ENCODE results near the gene R3HDM4. TPM values are rescaled to one million over a fixed set of nuclear protein-coding genes. Genes with fewer than 3 reads are reported as not detected.
"Not testable (repeated sequence)": the region's sequence is repeated elsewhere in the genome, so short reads cannot be mapped to it uniquely, and the experiment has no call there.

R3HDM4 gene
- total RNA-seq, 1 donor = 134 TPM

DNA sequence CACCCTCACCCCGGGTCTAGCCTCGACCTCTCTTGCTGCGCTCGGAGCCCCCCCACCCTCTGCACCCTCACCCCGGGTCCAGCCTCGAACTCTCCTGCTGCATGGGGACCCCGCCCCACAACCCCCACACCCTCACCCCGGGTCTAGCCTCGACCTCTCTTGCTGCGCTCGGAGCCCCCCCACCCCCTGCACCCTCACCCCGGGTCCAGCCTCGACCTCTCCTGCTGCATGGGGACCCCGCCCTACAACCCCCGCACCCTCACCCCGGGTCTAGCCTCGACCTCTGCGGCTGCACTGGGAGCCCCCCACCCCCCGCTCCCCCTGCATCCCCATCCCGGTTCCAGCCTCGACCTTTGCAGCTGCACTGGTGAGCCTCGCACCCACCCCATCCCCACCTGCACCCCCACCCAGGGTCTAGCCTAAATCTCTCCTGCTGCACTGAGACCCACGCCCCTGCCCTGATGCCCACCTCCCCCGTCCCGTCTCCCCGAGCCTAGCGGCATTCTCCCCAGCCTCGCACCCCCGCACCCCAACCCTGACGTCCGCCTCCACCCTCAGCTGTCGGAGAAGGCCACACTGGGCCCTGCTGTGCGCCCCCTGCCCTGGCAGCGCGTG, 51.8 kb downstream of the R3HDM4 start:
- Histone ChIP-seq H3K4me1 (ENCODE audit: insufficient read depth, low read length) (peaks cover 51% of the 10 kb centered on the region), H3K4me3 (ENCODE audit: low read length) (no peak overlapping the region), H3K27me3 (ENCODE audit: insufficient read depth, low read length) (no peaks in the 10 kb centered on the region), H3K9me3 (ENCODE audit: low read depth, low read length) (no peaks in the 10 kb centered on the region)

DNA sequence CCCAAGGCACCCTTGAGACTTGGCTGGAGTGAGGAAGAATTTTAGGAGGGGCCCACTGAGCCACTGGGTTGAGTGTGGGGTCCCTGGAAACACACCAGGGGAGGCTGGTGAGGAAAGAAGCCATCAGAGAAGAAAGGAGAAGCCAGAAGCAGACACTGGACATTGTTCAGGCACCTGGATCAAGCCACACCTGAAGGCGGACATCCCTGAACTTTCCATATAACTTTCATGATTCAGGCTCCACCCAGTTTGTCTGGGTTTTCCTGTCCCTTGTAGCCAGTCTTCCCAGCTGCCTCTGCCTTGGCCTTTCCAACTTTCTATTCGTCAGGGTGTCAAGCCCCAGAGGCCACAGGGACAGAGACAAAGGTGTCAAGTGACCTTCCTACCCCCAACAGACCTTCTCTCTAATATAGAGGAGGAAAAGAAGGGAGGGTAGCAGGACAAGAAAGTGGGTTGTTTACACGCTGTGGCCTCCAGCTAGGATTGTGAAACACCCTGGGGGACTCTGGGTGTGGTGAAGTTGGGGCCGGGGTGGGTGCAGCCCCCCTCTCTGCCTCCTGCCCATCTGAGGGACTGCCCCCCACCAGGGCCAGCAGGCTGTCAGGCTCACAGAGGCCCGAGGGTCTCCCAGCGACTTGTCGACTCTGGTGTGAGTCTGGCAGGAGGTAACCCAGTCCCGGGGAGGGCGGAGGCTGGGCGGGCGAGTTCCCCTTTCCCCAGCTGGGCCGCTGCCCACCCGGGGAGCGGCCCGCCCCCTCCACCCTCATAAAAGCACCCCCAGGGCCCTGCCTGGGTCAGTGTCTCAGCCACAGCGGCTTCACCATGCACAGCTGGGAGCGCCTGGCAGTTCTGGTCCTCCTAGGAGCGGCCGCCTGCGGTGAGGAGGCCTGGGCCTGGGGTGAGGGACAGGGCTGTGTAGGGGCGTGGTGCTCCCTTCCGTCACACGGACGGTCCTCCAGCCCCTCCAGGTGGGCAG, 53.9 kb downstream of the R3HDM4 start, which contains the start of gene CFD:
Gene CFD (plus strand): TSS at position 797 of the 976 bp plus-strand sequence. CDS start 26 bp downstream, at position 823.
- H3K4me1 ChIP-seq (ENCODE audit: insufficient read depth, low read length) = peaks cover 49% of the 10 kb centered on the region
- no peaks in the 10 kb centered on the region for H3K9me3 ChIP-seq (ENCODE audit: low read depth, low read length)
- peak within 1 kb of the TSS; percentile 38 for H3K4me3 ChIP-seq (ENCODE audit: low read length)
- no peaks in the 10 kb centered on the region for H3K27me3 ChIP-seq (ENCODE audit: insufficient read depth, low read length)

DNA sequence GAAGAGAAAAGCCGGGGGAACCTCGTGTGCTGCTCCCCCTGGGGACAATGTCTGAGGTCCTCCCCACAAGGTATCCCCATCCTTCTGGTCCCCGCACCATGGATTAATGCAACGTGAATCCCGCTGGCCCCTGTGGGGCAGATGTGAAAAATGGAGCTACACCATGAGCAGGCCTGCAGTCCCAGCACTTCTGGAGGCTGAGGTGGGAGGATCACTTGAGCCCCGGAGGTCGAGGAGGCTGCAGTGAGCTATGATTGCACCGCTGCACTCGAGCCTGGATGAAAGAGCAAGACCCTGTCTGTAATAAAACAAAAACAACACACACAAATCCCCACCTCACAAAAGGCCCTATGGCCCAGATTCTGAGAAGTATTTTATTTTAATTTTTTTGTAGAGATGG, 54.7 kb downstream of the R3HDM4 start:
- Histone ChIP-seq H3K27me3 (ENCODE audit: insufficient read depth, low read length) (no peaks in the 10 kb centered on the region), H3K4me3 (ENCODE audit: low read length) (no peak overlapping the region), H3K9me3 (ENCODE audit: low read depth, low read length) (no peaks in the 10 kb centered on the region), H3K4me1 (ENCODE audit: insufficient read depth, low read length) (peaks cover 41% of the 10 kb centered on the region)

DNA sequence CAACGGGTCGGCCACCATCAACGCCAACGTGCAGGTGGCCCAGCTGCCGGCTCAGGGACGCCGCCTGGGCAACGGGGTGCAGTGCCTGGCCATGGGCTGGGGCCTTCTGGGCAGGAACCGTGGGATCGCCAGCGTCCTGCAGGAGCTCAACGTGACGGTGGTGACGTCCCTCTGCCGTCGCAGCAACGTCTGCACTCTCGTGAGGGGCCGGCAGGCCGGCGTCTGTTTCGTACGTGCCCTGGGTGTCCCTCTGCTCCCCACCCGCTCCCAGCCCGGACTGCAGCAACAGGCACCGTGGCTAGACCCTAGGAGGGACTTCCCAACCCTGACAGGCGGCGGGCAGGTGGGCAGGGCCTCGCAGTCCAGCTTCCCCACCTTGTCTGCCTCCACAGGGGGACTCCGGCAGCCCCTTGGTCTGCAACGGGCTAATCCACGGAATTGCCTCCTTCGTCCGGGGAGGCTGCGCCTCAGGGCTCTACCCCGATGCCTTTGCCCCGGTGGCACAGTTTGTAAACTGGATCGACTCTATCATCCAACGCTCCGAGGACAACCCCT, 57.4 kb downstream of the R3HDM4 start:
- Histone ChIP-seq H3K4me3 (ENCODE audit: low read length) (no peak overlapping the region), H3K9me3 (ENCODE audit: low read depth, low read length) (no peaks in the 10 kb centered on the region), H3K27me3 (ENCODE audit: insufficient read depth, low read length) (no peaks in the 10 kb centered on the region), H3K4me1 (ENCODE audit: insufficient read depth, low read length) (peaks cover 41% of the 10 kb centered on the region)

DNA sequence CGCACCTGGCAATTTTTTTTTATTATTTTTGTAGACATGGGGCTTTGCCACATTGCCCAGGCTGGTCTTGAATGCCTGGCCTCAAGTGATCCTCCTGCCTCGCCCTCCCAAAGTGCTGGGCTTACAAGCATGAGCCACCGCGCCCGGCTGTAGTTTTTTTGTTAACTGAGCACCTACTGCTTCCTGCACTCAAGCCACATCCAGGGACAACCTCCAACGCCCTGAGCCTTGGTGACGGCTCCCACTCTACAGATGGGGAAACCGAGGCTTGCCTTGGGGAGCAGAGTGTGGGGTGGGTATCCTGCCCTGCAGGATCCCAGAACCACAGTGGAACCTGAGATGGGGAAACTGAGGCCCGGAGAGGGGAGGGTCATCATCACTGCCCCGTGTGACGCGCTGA, 57.9 kb downstream of the R3HDM4 start:
- peaks cover 42% of the 10 kb centered on the region for H3K4me1 ChIP-seq (ENCODE audit: insufficient read depth, low read length)
- H3K27me3 ChIP-seq (ENCODE audit: insufficient read depth, low read length) = no peaks in the 10 kb centered on the region
- no peak overlapping the region for H3K4me3 ChIP-seq (ENCODE audit: low read length)
- H3K9me3 ChIP-seq (ENCODE audit: low read depth, low read length) = no peaks in the 10 kb centered on the region

DNA sequence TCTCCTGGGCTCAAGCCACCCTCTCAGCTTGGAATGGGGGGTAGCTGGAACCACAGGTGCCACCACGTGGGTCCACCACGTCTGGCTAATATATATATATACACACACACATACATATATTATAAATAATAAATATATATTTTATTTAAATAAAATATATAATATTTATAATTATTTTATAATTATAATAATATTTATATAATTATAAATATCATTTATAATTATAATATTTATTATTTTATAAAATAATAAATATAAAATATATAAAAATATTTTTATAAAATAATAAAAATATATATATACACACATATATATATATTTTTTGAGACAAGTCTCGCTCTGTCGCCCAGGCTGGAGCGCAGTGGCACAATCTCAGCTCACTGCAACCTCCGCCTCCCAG, 58.5 kb downstream of the R3HDM4 start:
- H3K4me1 ChIP-seq (ENCODE audit: insufficient read depth, low read length) = peaks cover 36% of the 10 kb centered on the region

DNA sequence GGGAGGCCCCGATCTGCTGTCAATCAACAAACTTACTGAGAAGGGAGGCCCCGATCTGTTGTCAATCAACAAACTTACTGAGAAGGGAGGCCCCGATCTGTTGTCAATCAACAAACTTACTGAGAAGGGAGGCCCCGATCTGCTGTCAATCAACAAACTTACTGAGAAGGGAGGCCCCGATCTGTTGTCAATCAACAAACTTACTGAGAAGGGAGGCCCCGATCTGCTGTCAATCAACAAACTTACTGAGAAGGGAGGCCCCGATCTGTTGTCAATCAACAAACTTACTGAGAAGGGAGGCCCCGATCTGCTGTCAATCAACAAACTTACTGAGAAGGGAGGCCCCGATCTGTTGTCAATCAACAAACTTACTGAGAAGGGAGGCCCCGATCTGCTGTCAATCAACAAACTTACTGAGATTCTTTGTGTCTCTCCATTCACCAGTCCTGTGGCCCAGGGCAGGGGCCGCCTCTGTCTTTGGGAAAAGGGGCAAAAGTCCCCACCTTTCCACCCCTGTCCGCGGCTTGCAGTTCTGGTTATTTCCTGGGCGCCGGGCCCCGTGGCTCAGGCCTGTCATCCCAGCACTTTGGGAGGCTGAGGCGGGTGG, 59.3 kb downstream of the R3HDM4 start:
- not testable (repeated sequence) for H3K4me3 ChIP-seq (ENCODE audit: low read length); H3K27me3 ChIP-seq (ENCODE audit: insufficient read depth, low read length); H3K9me3 ChIP-seq (ENCODE audit: low read depth, low read length)
- H3K4me1 ChIP-seq (ENCODE audit: insufficient read depth, low read length) = peaks cover 27% of the 10 kb centered on the region

More for the DNA sequence above, 58.5 kb downstream of the R3HDM4 start:
- Histone ChIP-seq H3K27me3 (ENCODE audit: insufficient read depth, low read length) (no peaks in the 10 kb centered on the region), H3K9me3 (ENCODE audit: low read depth, low read length) (no peaks in the 10 kb centered on the region), H3K4me3 (ENCODE audit: low read length) (no peak overlapping the region)

DNA sequence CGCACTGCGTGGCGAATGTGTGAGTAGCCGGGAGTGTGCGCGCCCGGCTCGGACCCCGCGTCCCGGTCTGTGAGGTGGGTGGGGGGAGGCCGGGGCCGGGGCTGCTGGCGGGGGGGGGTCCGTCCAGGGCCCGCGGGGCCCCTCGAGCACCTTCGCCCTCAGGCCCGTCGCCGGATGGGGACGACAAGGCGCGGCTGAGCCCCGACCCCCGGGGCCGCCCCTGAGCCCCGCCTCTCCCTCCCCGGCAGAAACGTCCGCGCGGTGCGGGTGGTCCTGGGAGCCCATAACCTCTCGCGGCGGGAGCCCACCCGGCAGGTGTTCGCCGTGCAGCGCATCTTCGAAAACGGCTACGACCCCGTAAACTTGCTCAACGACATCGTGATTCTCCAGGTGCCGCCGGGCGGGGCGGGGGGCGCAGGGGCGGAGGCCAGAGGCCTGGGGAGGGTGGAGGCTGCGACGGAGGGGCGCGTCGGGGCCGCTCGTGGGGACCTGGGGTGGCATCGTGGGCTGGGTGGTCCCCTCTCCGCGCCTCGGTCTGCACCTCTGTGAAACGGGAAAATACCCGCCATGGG, 59.9 kb downstream of the R3HDM4 start:
- Histone ChIP-seq H3K4me3 (ENCODE audit: low read length) (no peak overlapping the region), H3K4me1 (ENCODE audit: insufficient read depth, low read length) (peaks cover 22% of the 10 kb centered on the region), H3K27me3 (ENCODE audit: insufficient read depth, low read length) (no peaks in the 10 kb centered on the region), H3K9me3 (ENCODE audit: low read depth, low read length) (no peaks in the 10 kb centered on the region)

DNA sequence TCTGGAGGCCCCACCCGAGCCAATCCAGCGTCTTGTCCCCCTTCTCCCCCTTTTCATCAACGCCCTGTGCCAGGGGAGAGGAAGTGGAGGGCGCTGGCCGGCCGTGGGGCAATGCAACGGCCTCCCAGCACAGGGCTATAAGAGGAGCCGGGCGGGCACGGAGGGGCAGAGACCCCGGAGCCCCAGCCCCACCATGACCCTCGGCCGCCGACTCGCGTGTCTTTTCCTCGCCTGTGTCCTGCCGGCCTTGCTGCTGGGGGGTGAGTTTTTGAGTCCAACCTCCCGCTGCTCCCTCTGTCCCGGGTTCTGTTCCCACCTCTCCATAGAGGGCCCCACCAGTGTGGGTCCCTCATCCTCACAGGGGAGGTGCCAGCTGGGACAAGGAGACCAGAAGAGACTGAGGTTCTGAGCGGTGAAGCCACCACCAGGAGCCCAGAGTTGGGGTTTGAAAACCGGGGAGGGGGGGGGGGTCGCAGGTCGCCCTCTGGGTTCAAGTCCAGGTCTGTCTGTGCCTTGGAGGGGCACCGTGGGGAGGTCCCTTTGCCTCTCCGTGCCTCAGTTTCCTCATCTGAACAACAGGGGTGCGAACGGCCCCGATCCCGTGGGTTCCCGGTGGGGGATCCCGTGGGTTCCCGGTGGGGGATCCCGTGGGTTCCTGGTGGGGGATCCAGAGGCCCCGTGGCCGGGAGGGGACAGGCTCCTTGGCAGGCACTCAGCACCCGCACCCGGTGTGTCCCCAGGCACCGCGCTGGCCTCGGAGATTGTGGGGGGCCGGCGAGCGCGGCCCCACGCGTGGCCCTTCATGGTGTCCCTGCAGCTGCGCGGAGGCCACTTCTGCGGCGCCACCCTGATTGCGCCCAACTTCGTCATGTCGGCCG, 60.6 kb downstream of the R3HDM4 start, which contains the start of gene ELANE:
Gene ELANE (plus strand): TSS at position 168 of the 878 bp plus-strand sequence. CDS start 26 bp downstream, at position 194.
- Histone ChIP-seq H3K4me3 (ENCODE audit: low read length) (no peak within 1 kb of the TSS), H3K4me1 (ENCODE audit: insufficient read depth, low read length) (peaks cover 24% of the 10 kb centered on the region), H3K27me3 (ENCODE audit: insufficient read depth, low read length) (no peaks in the 10 kb centered on the region)

DNA sequence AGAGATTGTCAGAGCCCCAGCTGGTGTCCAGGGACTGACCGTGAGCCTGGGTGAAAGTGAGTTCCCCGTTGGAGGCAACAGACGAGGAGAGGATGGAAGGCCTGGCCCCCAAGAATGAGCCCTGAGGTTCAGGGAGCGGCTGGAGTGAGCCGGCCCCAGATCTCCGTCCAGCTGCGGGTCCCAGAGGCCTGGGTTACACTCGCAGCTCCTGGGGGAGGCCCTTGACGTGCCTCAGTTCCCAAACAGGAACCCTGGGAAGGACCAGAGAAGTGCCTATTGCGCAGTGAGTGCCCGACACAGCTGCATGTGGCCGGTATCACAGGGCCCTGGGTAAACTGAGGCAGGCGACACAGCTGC, 62.1 kb downstream of the R3HDM4 start:
- H3K27me3 ChIP-seq (ENCODE audit: insufficient read depth, low read length) = no peaks in the 10 kb centered on the region
- H3K9me3 ChIP-seq (ENCODE audit: low read depth, low read length) = no peaks in the 10 kb centered on the region
- H3K4me1 ChIP-seq (ENCODE audit: insufficient read depth, low read length) = peaks cover 24% of the 10 kb centered on the region
- no peak overlapping the region for H3K4me3 ChIP-seq (ENCODE audit: low read length)

More for the DNA sequence above, 60.6 kb downstream of the R3HDM4 start, which contains the start of gene ELANE:
- no peaks in the 10 kb centered on the region for H3K9me3 ChIP-seq (ENCODE audit: low read depth, low read length)

DNA sequence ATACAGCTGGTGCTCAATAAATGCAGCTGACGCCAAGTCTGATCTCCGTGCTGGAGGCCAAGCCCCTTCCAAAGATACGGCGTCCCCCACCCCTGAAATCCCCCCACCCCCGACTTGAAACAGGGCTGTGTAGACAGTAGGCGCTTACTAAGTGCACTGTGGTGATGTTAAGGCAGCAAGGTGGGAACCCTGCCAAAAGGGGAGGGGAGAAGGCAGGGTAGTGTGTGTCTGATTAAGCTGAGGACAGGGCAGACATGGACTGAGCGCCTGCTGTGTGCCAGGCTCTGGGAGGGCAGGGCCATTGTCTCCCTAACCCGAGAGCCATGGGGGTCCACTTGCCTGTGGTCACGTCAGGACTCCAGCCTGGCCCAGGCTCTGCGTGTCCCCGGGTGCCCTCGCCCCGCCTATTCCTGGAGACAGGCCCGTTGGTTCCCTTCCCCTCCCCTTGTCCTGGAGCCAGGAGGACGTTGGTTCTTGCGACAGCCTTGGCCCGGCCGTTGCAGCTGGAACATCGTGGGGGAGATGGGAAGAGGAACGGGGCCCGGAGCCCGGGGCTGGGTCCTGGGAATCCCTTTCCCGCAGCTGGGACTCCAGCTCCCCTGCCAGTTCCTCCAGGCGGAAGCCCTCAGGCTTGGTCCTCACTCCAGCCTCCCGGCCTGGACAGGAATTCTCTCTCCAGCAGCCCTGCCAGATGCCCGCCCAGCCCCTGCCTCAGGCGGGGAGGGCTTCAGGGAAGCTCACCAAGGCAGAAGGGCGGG, 62.6 kb downstream of the R3HDM4 start:
- no peak overlapping the region for H3K4me3 ChIP-seq (ENCODE audit: low read length)
- H3K4me1 ChIP-seq (ENCODE audit: insufficient read depth, low read length) = peaks cover 24% of the 10 kb centered on the region
- H3K27me3 ChIP-seq (ENCODE audit: insufficient read depth, low read length) = no peaks in the 10 kb centered on the region
- no peaks in the 10 kb centered on the region for H3K9me3 ChIP-seq (ENCODE audit: low read depth, low read length)

DNA sequence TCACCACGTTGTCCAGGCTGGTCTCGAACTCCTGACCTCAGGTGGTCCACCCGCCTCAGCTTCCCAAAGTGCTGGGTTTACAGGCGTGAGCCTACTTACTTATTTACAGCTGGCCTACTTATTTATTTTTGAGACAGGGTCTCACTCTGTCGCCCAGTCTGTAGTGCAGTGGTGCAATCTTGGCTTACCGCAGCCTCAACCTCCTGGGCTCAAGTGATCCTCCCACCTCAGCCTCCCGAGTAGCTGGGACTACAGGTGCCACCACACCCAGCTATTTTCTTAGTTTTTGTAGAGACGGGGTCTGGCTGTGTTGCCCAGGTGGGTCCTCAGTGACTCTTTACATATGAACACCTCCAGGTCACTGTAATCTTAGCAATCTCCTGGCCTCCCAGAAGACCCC, 63.8 kb downstream of the R3HDM4 start:
- H3K27me3 ChIP-seq (ENCODE audit: insufficient read depth, low read length); H3K4me3 ChIP-seq (ENCODE audit: low read length); H3K9me3 ChIP-seq (ENCODE audit: low read depth, low read length): not testable (repeated sequence)
- peaks cover 24% of the 10 kb centered on the region for H3K4me1 ChIP-seq (ENCODE audit: insufficient read depth, low read length)

DNA sequence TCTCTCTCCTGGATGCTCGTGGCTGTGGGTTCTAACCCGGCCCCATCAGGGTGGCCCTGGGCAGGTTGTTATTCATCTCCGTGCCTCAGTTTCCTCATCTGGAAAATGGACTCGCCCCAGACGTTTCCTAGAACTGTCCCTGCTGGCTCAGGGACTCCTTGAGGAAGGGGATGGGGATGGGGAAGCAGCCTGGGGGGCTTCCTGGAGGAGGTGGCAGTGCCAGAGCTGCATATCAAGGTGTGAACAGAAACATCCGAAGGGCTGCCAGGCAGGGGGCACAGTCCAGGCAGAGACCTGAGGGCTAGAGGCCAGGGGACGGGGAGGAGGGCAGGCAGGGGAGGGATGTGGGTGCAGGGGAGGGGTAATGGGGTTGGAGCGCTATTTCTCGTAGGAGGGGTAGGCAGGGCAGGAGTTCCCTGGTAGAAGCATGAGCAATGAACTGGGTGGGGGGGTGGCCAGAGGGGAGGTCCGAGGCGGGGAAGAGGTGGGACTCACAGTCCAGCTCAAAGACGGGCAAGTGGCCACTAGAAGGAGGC, 64.6 kb downstream of the R3HDM4 start:
- peaks cover 3% of the 10 kb centered on the region for H3K27me3 ChIP-seq (ENCODE audit: insufficient read depth, low read length)
- H3K4me1 ChIP-seq (ENCODE audit: insufficient read depth, low read length) = peaks cover 27% of the 10 kb centered on the region
- no peak overlapping the region for H3K4me3 ChIP-seq (ENCODE audit: low read length)
- H3K9me3 ChIP-seq (ENCODE audit: low read depth, low read length) = no peaks in the 10 kb centered on the region
